IMR-90 (cell line): ENCODE results near the gene PIKFYVE. TPM values are rescaled to one million over a fixed set of nuclear protein-coding genes. Genes with fewer than 3 reads are reported as not detected.

Experiments used
- ATAC-seq: fragments of 200-7000 bp; cut with Tn5 transposase; 2 replicates; pipeline ENCODE4 v1.9.1; 2020; ENCODE audit warnings: low read depth, mild to moderate bottlenecking, moderate library complexity
- BruUV-seq: library from RNA; stranded (reverse); fragments of 400-500 nt; replicated peaks from 2 replicates; lab custom pipeline; 2021; lab: Mats Ljungman, UMichigan
- CTCF ChIA-PET: fragments of 300-600 bp; formaldehyde crosslinking; extraction: SDS; loops from one replicate; lab custom pipeline; 2021; ENCODE audit warnings: antibody characterized with exemption; lab: Yijun Ruan, JAX
- POLR2A ChIA-PET: fragments of 300-600 bp; sonication (Branson Sonifier 250); formaldehyde crosslinking; loops from one replicate; lab custom pipeline; 2022; ENCODE audit warnings: antibody characterized with exemption; ENCODE audit not compliant: unreplicated experiment; lab: Charles Lee
- DNase-seq: peaks from one replicate; pipeline ENCODE4 v3.0.0; 2013
- H2AFZ ChIP-seq: replicated peaks from 2 replicates; pipeline ENCODE3; 2013; ENCODE audit warnings: low read length, mild to moderate bottlenecking; ENCODE audit not compliant: poor library complexity
- H2AK5ac ChIP-seq: 2 replicates; pipeline ENCODE4 v1.6.1; 2013; ENCODE audit warnings: low read depth, low read length, inconsistent platforms
- H2AK9ac ChIP-seq: replicated peaks from 2 replicates; pipeline ENCODE3; 2013; ENCODE audit warnings: mild to moderate bottlenecking, low read depth, low read length, moderate library complexity; ENCODE audit not compliant: poor library complexity
- H2BK120ac ChIP-seq: 2 replicates; pipeline ENCODE4 v1.6.1; 2013; ENCODE audit warnings: low read depth, low read length, inconsistent platforms
- H2BK15ac ChIP-seq: 3 replicates; pipeline ENCODE4 v1.6.1; 2013; ENCODE audit warnings: low read depth, low read length, inconsistent platforms
- H2BK20ac ChIP-seq: 2 replicates; pipeline ENCODE4 v1.6.1; 2013; ENCODE audit warnings: low read depth, mild to moderate bottlenecking, inconsistent platforms, low read length, moderate library complexity
- H2BK5ac ChIP-seq: 2 replicates; pipeline ENCODE4 v1.6.1; 2013; ENCODE audit warnings: mild to moderate bottlenecking, low read depth, low read length, inconsistent platforms; ENCODE audit not compliant: poor library complexity, severe bottlenecking
- H3K14ac ChIP-seq: replicated peaks from 2 replicates; pipeline ENCODE4 v1.6.1; 2013; ENCODE audit warnings: low read depth, low read length, inconsistent platforms
- H3K18ac ChIP-seq: 2 replicates; pipeline ENCODE4 v1.6.1; 2013; ENCODE audit warnings: low read depth, low read length, control low read depth
- H3K23ac ChIP-seq: 2 replicates; pipeline ENCODE4 v1.6.1; 2013; ENCODE audit warnings: low read depth, low read length, inconsistent platforms
- H3K27ac ChIP-seq: 2 replicates; pipeline ENCODE4 v1.5.1; 2013; ENCODE audit warnings: mild to moderate bottlenecking, control low read depth, low read length; ENCODE audit not compliant: insufficient read depth
- H3K27me3 ChIP-seq: 2 replicates; pipeline ENCODE4 v1.6.1; 2013; ENCODE audit warnings: low read length; ENCODE audit not compliant: control insufficient read depth, insufficient read depth
- H3K36me3 ChIP-seq: 2 replicates; pipeline ENCODE4 v1.6.1; 2013; ENCODE audit warnings: low read length, mixed read lengths; ENCODE audit not compliant: control insufficient read depth, insufficient read depth
- H3K4ac ChIP-seq: 2 replicates; pipeline ENCODE4 v1.6.1; 2013; ENCODE audit warnings: low read depth, low read length, inconsistent platforms
- H3K4me1 ChIP-seq: 2 replicates; pipeline ENCODE4 v1.6.1; 2013; ENCODE audit warnings: low read length, mixed read lengths; ENCODE audit not compliant: control insufficient read depth, insufficient read depth
- H3K4me2 ChIP-seq: 2 replicates; pipeline ENCODE4 v1.6.1; 2013; ENCODE audit warnings: low read depth, mild to moderate bottlenecking, control low read depth, low read length, moderate library complexity
- H3K4me3 ChIP-seq: 2 replicates; pipeline ENCODE4 v1.5.1; 2013; ENCODE audit warnings: low read depth, mild to moderate bottlenecking, control low read depth, low read length, moderate library complexity; ENCODE audit not compliant: insufficient read depth
- H3K56ac ChIP-seq: 2 replicates; pipeline ENCODE4 v1.6.1; 2013; ENCODE audit warnings: low read length, inconsistent platforms; ENCODE audit not compliant: insufficient read depth; ENCODE audit errors: extremely low read depth
- H3K79me1 ChIP-seq, 2 experiments: 2 replicates each; pipeline ENCODE4 v1.6.1; 2013; ENCODE audit warnings: low read length in 2 of 2, inconsistent platforms in 1 of 2, low read depth in 1 of 2
- H3K9ac ChIP-seq: 2 replicates; pipeline ENCODE4 v1.6.1; 2013; ENCODE audit warnings: low read depth, low read length, control low read depth
- H3K9me1 ChIP-seq: 2 replicates; pipeline ENCODE4 v1.6.1; 2013; ENCODE audit warnings: low read length, inconsistent platforms; ENCODE audit not compliant: insufficient read depth
- H3K9me3 ChIP-seq: 2 replicates; pipeline ENCODE4 v1.6.1; 2013; ENCODE audit warnings: low read length; ENCODE audit not compliant: control insufficient read depth, insufficient read depth
- H4K20me1 ChIP-seq: 2 replicates; pipeline ENCODE4 v1.6.1; 2013; ENCODE audit warnings: low read length, inconsistent platforms; ENCODE audit not compliant: insufficient read depth
- H4K5ac ChIP-seq: 2 replicates; pipeline ENCODE4 v1.6.1; 2013; ENCODE audit warnings: mild to moderate bottlenecking, low read depth, low read length, control low read depth
- H4K8ac ChIP-seq, 2 experiments: 2 replicates each; pipeline ENCODE4 v1.6.1; 2013; ENCODE audit warnings: low read depth in 2 of 2, low read length in 2 of 2, control low read depth in 1 of 2, inconsistent platforms in 1 of 2
- H4K91ac ChIP-seq: 2 replicates; pipeline ENCODE4 v1.6.1; 2013; ENCODE audit warnings: low read depth, low read length, inconsistent platforms; ENCODE audit not compliant: insufficient read depth
- POLR2A ChIP-seq: IDR thresholded peaks from 2 replicates; pipeline ENCODE4 v1.6.1; 2012; ENCODE audit warnings: mild to moderate bottlenecking, low read depth, low read length
- WGBS, 2 experiments: methylation state at CpG; one replicate each; pipeline versions ENCODE4 v1.1.5 to v1.1.7; 2013; ENCODE audit warnings: missing lambda C conversion rate in 2 of 2; ENCODE audit not compliant: insufficient read length in 1 of 2; ENCODE audit errors: extremely low coverage in 2 of 2; 5-methylcytosine and 5-hydroxymethylcytosine counted together
- dilution Hi-C: fragments of 300-500 bp; cut with HindIII; formaldehyde crosslinking; loops from one replicate; pipeline ENCODE4 v1.14.3; 2018; ENCODE audit warnings: low sequenced_read_pairs; ENCODE audit not compliant: unreplicated experiment
- in situ Hi-C: fragments of 300-500 bp; cut with MboI; formaldehyde crosslinking; loops from 3 replicates; pipeline ENCODE4 v1.14.3; 2019; ENCODE audit warnings: low sequenced_read_pairs, inconsistent platforms, mixed read lengths
- intact Hi-C: fragments of 100-400 bp; cut with micrococcal nuclease; formaldehyde crosslinking; loops from 2 replicates; pipeline ENCODE4 v1.10.0; 2022
- polyA plus RNA-seq, 3 experiments: library from polyadenylated mRNA; depleted of rRNA; stranded (reverse); fragments of >200 nt; gene quantifications; 2 replicates each; pipeline ENCODE4 v1.2.3, GENCODE V29; 2012; ENCODE audit warnings: low replicate concordance in 1 of 3
- total RNA-seq: library from RNA; depleted of rRNA; stranded (reverse); fragments of >200 nt; gene quantifications from 2 replicates; pipeline ENCODE4 v1.2.3, GENCODE V29; 2012
- TF ChIP-seq, protein P1 (sequence below): conservative IDR thresholded peaks from 2 replicates; pipeline ENCODE4 v1.5.1; 2012; ENCODE audit warnings: mild to moderate bottlenecking, low read depth, low read length, improper control_type of control experiment

PIKFYVE gene
- total and polyA plus RNA-seq, 2 of the 4 experiments (the other 2 are of a cell fraction) = 9.3 to 34.6 TPM

DNA sequence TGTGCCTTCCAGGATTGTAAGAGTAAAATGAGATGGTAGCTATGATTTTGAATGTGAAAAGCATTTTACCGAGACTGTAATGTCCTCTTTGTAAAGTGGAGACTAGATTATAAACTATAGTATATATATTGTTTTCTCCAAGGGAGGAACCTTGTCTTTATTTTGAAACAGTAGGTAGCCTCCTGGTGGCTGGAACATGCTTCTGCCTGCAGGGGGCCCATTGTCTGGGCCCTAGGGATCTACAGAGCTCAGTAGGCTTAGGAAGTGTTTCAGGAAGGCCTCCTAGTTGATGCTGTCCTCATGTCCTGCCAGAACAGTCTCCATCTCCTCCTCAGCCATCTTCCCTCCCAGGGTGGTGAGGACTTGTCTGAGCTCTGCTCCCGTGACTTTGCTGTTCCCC is 3.0 kb downstream of the PIKFYVE start:
- intact Hi-C loops (no loop called here), in situ Hi-C loops (loop anchor here (25.0 kb wide), 1 partner anchor 532 kb away; no protein-coding TSS in a partner anchor), dilution Hi-C loops (no loop called here)
- Histone ChIP-seq H3K4me2 (no peak overlapping the region), H2AK9ac (no peak overlapping the region), H3K9ac (no peak overlapping the region), H3K9me3 (no peaks in the 10 kb centered on the region), H2BK15ac (no peak overlapping the region), H4K5ac (no peak overlapping the region), H4K91ac (no peak overlapping the region), H2AK5ac (no peak overlapping the region), H2BK120ac (no peak overlapping the region), H3K4me1 (peaks cover 5% of the 10 kb centered on the region; the same call in 1 of the 2 replicates), H3K9me1 (peaks cover 8% of the 10 kb centered on the region), H2BK5ac (no peak overlapping the region), H4K8ac (no peak overlapping the region), H2BK20ac (no peak overlapping the region), H3K36me3 (peaks cover 11% of the 10 kb centered on the region), H3K4ac (no peak overlapping the region), H4K20me1 (peaks cover 16% of the 10 kb centered on the region; the same call in 1 of the 2 replicates), H3K14ac (no peak overlapping the region), H3K23ac (0 out of 2 replicates have a peak overlapping the region, but pooled peaks have one; percentile 60), H3K27me3 (no peaks in the 10 kb centered on the region), H3K56ac (no peak overlapping the region), H3K27ac (no peak overlapping the region), H3K4me3 (no peak overlapping the region), H3K18ac (no peak overlapping the region), H2AFZ (no peak overlapping the region), H3K79me1 (peaks cover 13 to 19% of the 10 kb centered on the region in 2 experiments)
- no peak for TF ChIP-seq POLR2A
- TF ChIP-seq, protein P1, sequence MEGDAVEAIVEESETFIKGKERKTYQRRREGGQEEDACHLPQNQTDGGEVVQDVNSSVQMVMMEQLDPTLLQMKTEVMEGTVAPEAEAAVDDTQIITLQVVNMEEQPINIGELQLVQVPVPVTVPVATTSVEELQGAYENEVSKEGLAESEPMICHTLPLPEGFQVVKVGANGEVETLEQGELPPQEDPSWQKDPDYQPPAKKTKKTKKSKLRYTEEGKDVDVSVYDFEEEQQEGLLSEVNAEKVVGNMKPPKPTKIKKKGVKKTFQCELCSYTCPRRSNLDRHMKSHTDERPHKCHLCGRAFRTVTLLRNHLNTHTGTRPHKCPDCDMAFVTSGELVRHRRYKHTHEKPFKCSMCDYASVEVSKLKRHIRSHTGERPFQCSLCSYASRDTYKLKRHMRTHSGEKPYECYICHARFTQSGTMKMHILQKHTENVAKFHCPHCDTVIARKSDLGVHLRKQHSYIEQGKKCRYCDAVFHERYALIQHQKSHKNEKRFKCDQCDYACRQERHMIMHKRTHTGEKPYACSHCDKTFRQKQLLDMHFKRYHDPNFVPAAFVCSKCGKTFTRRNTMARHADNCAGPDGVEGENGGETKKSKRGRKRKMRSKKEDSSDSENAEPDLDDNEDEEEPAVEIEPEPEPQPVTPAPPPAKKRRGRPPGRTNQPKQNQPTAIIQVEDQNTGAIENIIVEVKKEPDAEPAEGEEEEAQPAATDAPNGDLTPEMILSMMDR = peak; percentile 20; the same call in 1 of the 2 replicates
- no CpG with 5 or more reads among the region's 2 CpGs for WGBS, 2 experiments
- no peak for ATAC-seq
- no peak for DNase-seq
- ChIA-PET POLR2A (no interaction called here), CTCF (interaction anchor here (1.5 kb wide), 1 partner anchor 12 kb away, joined by 6 read pairs; no protein-coding TSS in a partner anchor)
- BruUV-seq = no TSS peak
